GM19452 (cell line): ENCODE results near the gene TKTL2.

Source experiments
- ATAC-seq: cut with Tn5 transposase; IDR thresholded peaks from one replicate; pipeline ENCODE4 v1.9.1; 2021; ENCODE audit not compliant: unreplicated experiment

Gene TKTL2

GRCh38 chr4:163473576-163473975 is at the start of gene TKTL2:
TSS of gene TKTL2 (minus strand) at chr4:163473754. CDS start at chr4:163473734, 20 bp downstream.
- ATAC-seq = no peak

GRCh38 chr4:163515198-163515597 is 41.6 kb upstream of the TKTL2 start:
- no peak for ATAC-seq

GRCh38 chr4:163505374-163505773 is 31.8 kb upstream of the TKTL2 start:
- no peak for ATAC-seq

- ATAC-seq = no peak
Observed at GRCh38 chr4:163500586-163500985, 27.0 kb upstream of the TKTL2 start.

- ATAC-seq = peak; percentile 37
Observed at GRCh38 chr4:163495900-163496299, 22.3 kb upstream of the TKTL2 start.

GRCh38 chr4:163494360-163495241 is 21.0 kb upstream of the TKTL2 start, which contains the start of gene TMA16:
TSS of gene TMA16 (plus strand) at chr4:163494690. CDS start at chr4:163494802, 112 bp downstream.
- ATAC-seq = peak; percentile 77

GRCh38 chr4:163493643-163494359 is 20.2 kb upstream of the TKTL2 start:
- no peak for ATAC-seq

GRCh38 chr4:163492951-163493504 is 19.5 kb upstream of the TKTL2 start:
- ATAC-seq = no peak

- no peak for ATAC-seq
Observed at GRCh38 chr4:163489929-163490328, 16.4 kb upstream of the TKTL2 start.

GRCh38 chr4:163486321-163486720 is 12.8 kb upstream of the TKTL2 start:
- no peak for ATAC-seq

- ATAC-seq = no peak
Observed at GRCh38 chr4:163485589-163485988, 12.0 kb upstream of the TKTL2 start.

GRCh38 chr4:163484906-163485305 is 11.4 kb upstream of the TKTL2 start:
- ATAC-seq = peak; percentile 51

GRCh38 chr4:163482190-163482589 is 8.6 kb upstream of the TKTL2 start:
- peak; percentile 57 for ATAC-seq

GRCh38 chr4:163476761-163477438 is 3.3 kb upstream of the TKTL2 start:
- no peak for ATAC-seq

- no peak for ATAC-seq
Observed at GRCh38 chr4:163474027-163474426, 473 bp upstream of the TKTL2 start.

GRCh38 chr4:163473130-163473529 is 424 bp downstream of the TKTL2 start:
- ATAC-seq = no peak

GRCh38 chr4:163470391-163470790 is 3.2 kb downstream of the TKTL2 start:
- no peak for ATAC-seq

GRCh38 chr4:163467082-163467770 is 6.3 kb downstream of the TKTL2 start:
- ATAC-seq = no peak

- ATAC-seq = no peak
Observed at GRCh38 chr4:163462556-163462955, 11.0 kb downstream of the TKTL2 start.

- no peak for ATAC-seq
Observed at GRCh38 chr4:163448540-163449203, 24.9 kb downstream of the TKTL2 start.
